CD4-positive, alpha-beta memory T cell (primary cell): Measurements from ENCODE around the gene HDAC4. TPM values are rescaled to one million over a fixed set of nuclear protein-coding genes. Genes with fewer than 3 reads are reported as not detected.

Experiments used
- CTCF ChIA-PET: fragments of 350-600 bp; sonication (Branson Sonifier 250); formaldehyde crosslinking; loops from one replicate; lab custom pipeline; 2021; ENCODE audit warnings: inconsistent platforms; ENCODE audit not compliant: partially characterized antibody; lab: Charles Lee
- POLR2A ChIA-PET: fragments of 350-600 bp; sonication (Branson Sonifier 250); formaldehyde crosslinking; loops from one replicate; lab custom pipeline; 2021; ENCODE audit not compliant: partially characterized antibody; lab: Charles Lee
- DNase-seq, 5 donors: peaks; one replicate each; pipeline versions ENCODE4 v3.0.0 to v3.0.0-alpha.2; 2020 to 2022; ENCODE audit warnings: mixed read lengths in 1 of 5
- H3K27ac ChIP-seq: one replicate; pipeline ENCODE4 v1.7.0; 2013; ENCODE audit warnings: low read depth, low read length
- H3K27me3 ChIP-seq: 2 replicates; pipeline ENCODE4 v1.7.0; 2013; ENCODE audit warnings: mild to moderate bottlenecking, low read length, moderate library complexity; ENCODE audit not compliant: insufficient read depth
- H3K36me3 ChIP-seq: 2 replicates; pipeline ENCODE4 v1.7.0; 2013; ENCODE audit warnings: mild to moderate bottlenecking, low read length, moderate library complexity; ENCODE audit not compliant: insufficient read depth
- H3K4me1 ChIP-seq: 2 replicates; pipeline ENCODE4 v1.7.0; 2013; ENCODE audit warnings: mild to moderate bottlenecking, low read length, moderate library complexity; ENCODE audit not compliant: insufficient read depth
- H3K4me3 ChIP-seq, 2 donors: one replicate each; pipeline ENCODE4 v1.7.0; 2013; ENCODE audit warnings: low read length in 2 of 2, mild to moderate bottlenecking in 1 of 2
- H3K9me3 ChIP-seq, 2 donors: one replicate each; pipeline ENCODE4 v1.7.0; 2013; ENCODE audit warnings: low read length in 2 of 2, control low read depth in 1 of 2; ENCODE audit not compliant: control insufficient read depth in 1 of 2
- H3K27ac Mint-ChIP-seq, 7 donors: one replicate each; pipeline ENCODE4 v1.8.0; 2020 to 2021; ENCODE audit warnings: mixed read lengths in 7 of 7, mild to moderate bottlenecking in 6 of 7, inconsistent platforms in 3 of 7, moderate library complexity in 3 of 7
- H3K27me3 Mint-ChIP-seq, 2 donors: one replicate each; pipeline ENCODE4 v1.8.0; 2020 to 2021; ENCODE audit warnings: mixed read lengths in 2 of 2
- H3K36me3 Mint-ChIP-seq, 2 donors: one replicate each; pipeline ENCODE4 v1.8.0; 2020 to 2021; ENCODE audit warnings: mixed read lengths in 2 of 2, inconsistent platforms in 1 of 2, mild to moderate bottlenecking in 1 of 2
- H3K4me1 Mint-ChIP-seq, 4 donors: one replicate each; pipeline ENCODE4 v1.8.0; 2020 to 2021; ENCODE audit warnings: mixed read lengths in 4 of 4, mild to moderate bottlenecking in 1 of 4
- H3K4me3 Mint-ChIP-seq, 8 donors: one replicate each; pipeline ENCODE4 v1.8.0; 2020 to 2021; ENCODE audit warnings: mixed read lengths in 8 of 8, mild to moderate bottlenecking in 7 of 8, moderate library complexity in 6 of 8, inconsistent platforms in 3 of 8
- H3K9me3 Mint-ChIP-seq, 8 donors: one replicate each; pipeline ENCODE4 v1.8.0; 2020 to 2021; ENCODE audit warnings: mixed read lengths in 8 of 8, mild to moderate bottlenecking in 5 of 8, inconsistent platforms in 3 of 8, moderate library complexity in 1 of 8
- intact Hi-C: fragments of 100-400 bp; cut with micrococcal nuclease; formaldehyde crosslinking; loops from one replicate; pipeline ENCODE4 v1.15.1; 2023
- polyA plus RNA-seq, 2 donors: library from polyadenylated mRNA; unstranded; fragments of 300-500 nt; fragmentation: Illumina TruSeq; gene quantifications; one replicate each; pipeline ENCODE4 v1.2.3, GENCODE V29; 2021
- total RNA-seq, 2 experiments: library from RNA; stranded (reverse); gene quantifications; one replicate each; pipeline ENCODE4 v1.2.3, GENCODE V29; 2021

HDAC4 gene
- total and polyA plus RNA-seq, 4 experiments from 2014 or later, result 1.4 to 59.7 (median 30.4) TPM

GRCh38 chr2:239269916-239270315, 130.9 kb downstream of the HDAC4 start:
- H3K4me1 Mint-ChIP-seq, result peaks cover 54 to 89% (median 74%) of the 10 kb centered on the region in 4 donors
- POLR2A ChIA-PET, result interaction anchor here (1.0 to 6.2 kb wide), 4 partner anchors 25 to 613 kb away, joined by 3 to 109 read pairs (median 8); partner anchors contain the start of gene HDAC4

GRCh38 chr2:239269173-239269885, 131.5 kb downstream of the HDAC4 start:
- H3K27me3 ChIP-seq, result no peaks in the 10 kb centered on the region

More at GRCh38 chr2:239269916-239270315, 130.9 kb downstream of the HDAC4 start:
- Histone ChIP-seq H3K27ac (no peak overlapping the region), H3K36me3 (no peaks in the 10 kb centered on the region), H3K27me3 (no peaks in the 10 kb centered on the region), H3K9me3 (no peaks in the 10 kb centered on the region), H3K4me1 (peaks cover 77% of the 10 kb centered on the region), H3K4me3 (no peak overlapping the region)
- H3K27ac Mint-ChIP-seq, result peak overlapping the region in 2 of 7 donors; percentile 0 to 95
- peaks cover 0 to 4% (median 0%) of the 10 kb centered on the region in 8 donors for H3K9me3 Mint-ChIP-seq
- peak overlapping the region in 1 of 8 donors; percentile 68 for H3K4me3 Mint-ChIP-seq
- H3K27me3 Mint-ChIP-seq, result no peaks in the 10 kb centered on the region
- peaks cover 3 to 11% of the 10 kb centered on the region in 2 donors for H3K36me3 Mint-ChIP-seq
- CTCF ChIA-PET, result interaction anchor here (0.9 to 11.6 kb wide), 6 partner anchors 26 to 874 kb away, joined by 3 to 196 read pairs (median 3); no protein-coding TSS in a partner anchor
- no peak for DNase-seq
- intact Hi-C loops, result loop anchor here (5.0 to 10.0 kb wide), 4 partner anchors 112 to 752 kb away; no protein-coding TSS in a partner anchor

GRCh38 chr2:239268549-239268948, 132.3 kb downstream of the HDAC4 start:
- Mint-ChIP-seq H3K27ac (peak overlapping the region; percentile 63 to 100 (median 95)), H3K27me3 (no peaks in the 10 kb centered on the region), H3K4me1 (peaks cover 47 to 89% (median 70%) of the 10 kb centered on the region in 4 donors), H3K9me3 (peaks cover 0 to 3% (median 0%) of the 10 kb centered on the region in 8 donors), H3K36me3 (peaks cover 3 to 11% of the 10 kb centered on the region in 2 donors), H3K4me3 (peak overlapping the region in 7 of 8 donors; percentile 55 to 98 (median 96))
- H3K4me3 ChIP-seq, result no peak overlapping the region
- intact Hi-C loops, result loop anchor here (5.0 to 10.0 kb wide), 4 partner anchors 114 to 754 kb away; no protein-coding TSS in a partner anchor
- POLR2A ChIA-PET, result interaction anchor here (0.9 to 6.2 kb wide), 9 partner anchors 7 to 130 kb away, joined by 3 to 109 read pairs (median 14); no protein-coding TSS in a partner anchor
- H3K27ac ChIP-seq, result no peak overlapping the region
- H3K4me1 ChIP-seq, result peaks cover 77% of the 10 kb centered on the region
- DNase-seq, result no peak
- H3K36me3 ChIP-seq, result no peaks in the 10 kb centered on the region
- H3K9me3 ChIP-seq, result no peaks in the 10 kb centered on the region
- CTCF ChIA-PET, result interaction anchor here (0.9 to 11.6 kb wide), 6 partner anchors 20 to 614 kb away, joined by 3 to 196 read pairs (median 16); partner anchors contain the start of gene HDAC4
- H3K27me3 ChIP-seq, result no peaks in the 10 kb centered on the region

More at GRCh38 chr2:239269173-239269885, 131.5 kb downstream of the HDAC4 start:
- Histone ChIP-seq H3K27ac (no peak overlapping the region), H3K4me1 (peaks cover 77% of the 10 kb centered on the region), H3K4me3 (no peak overlapping the region), H3K9me3 (no peaks in the 10 kb centered on the region), H3K36me3 (no peaks in the 10 kb centered on the region)
- POLR2A ChIA-PET, result interaction anchor here (1.0 to 6.2 kb wide), 7 partner anchors 19 to 614 kb away, joined by 3 to 109 read pairs (median 14); partner anchors contain the start of gene HDAC4
- Mint-ChIP-seq H3K4me3 (peak overlapping the region in 6 of 8 donors; percentile 6 to 98 (median 42)), H3K4me1 (peaks cover 52 to 89% (median 72%) of the 10 kb centered on the region in 4 donors), H3K27me3 (no peaks in the 10 kb centered on the region), H3K36me3 (peaks cover 3 to 11% of the 10 kb centered on the region in 2 donors), H3K27ac (peak overlapping the region; percentile 67 to 100 (median 95)), H3K9me3 (peaks cover 0 to 3% (median 0%) of the 10 kb centered on the region in 8 donors)
- intact Hi-C loops, result loop anchor here (5.0 to 10.0 kb wide), 4 partner anchors 113 to 753 kb away; no protein-coding TSS in a partner anchor
- DNase-seq, result no peak
- CTCF ChIA-PET, result interaction anchor here (0.9 to 11.6 kb wide), 6 partner anchors 27 to 874 kb away, joined by 3 to 196 read pairs (median 3); no protein-coding TSS in a partner anchor

DNA sequence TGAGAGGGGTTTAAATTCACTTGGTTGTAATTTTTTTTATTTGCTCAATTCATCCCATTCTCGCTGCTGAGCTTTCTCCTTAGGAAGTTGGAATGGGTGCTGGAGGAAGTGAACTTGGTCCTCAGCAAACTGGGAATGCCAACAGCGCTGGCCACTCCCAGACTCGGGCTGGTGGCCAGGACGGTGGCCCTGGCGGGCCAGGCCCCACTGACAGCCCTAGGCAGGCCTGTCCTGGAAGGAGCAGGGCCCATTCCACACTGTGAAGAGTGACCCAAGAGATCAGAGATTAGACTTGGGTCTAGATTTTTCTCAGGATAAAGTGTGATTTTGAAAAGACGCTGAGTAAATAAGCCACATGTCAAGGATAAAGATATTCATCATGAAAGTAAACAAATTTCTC, 132.7 kb downstream of the HDAC4 start:
- CTCF ChIA-PET, result interaction anchor here (0.6 to 11.6 kb wide), 39 partner anchors 8 to 754 kb away, joined by 3 to 196 read pairs (median 5); partner anchors contain the start of gene HDAC4
- peak overlapping the region; percentile 81 for H3K27ac ChIP-seq
- H3K27me3 ChIP-seq, result no peaks in the 10 kb centered on the region
- peak overlapping the region in 7 of 8 donors; percentile 55 to 98 (median 97) for H3K4me3 Mint-ChIP-seq
- no peaks in the 10 kb centered on the region for H3K36me3 ChIP-seq
- H3K4me3 ChIP-seq, result no peak overlapping the region
- H3K9me3 Mint-ChIP-seq, result peaks cover 0 to 3% (median 0%) of the 10 kb centered on the region in 8 donors
- peaks cover 3 to 11% of the 10 kb centered on the region in 2 donors for H3K36me3 Mint-ChIP-seq
- POLR2A ChIA-PET, result interaction anchor here (0.6 to 6.2 kb wide), 23 partner anchors 8 to 757 kb away, joined by 3 to 109 read pairs (median 7); partner anchors contain the start of genes HDAC4 and NDUFA10
- DNase-seq, result no peak
- intact Hi-C loops, result loop anchor here (5.0 to 10.0 kb wide), 4 partner anchors 114 to 754 kb away; no protein-coding TSS in a partner anchor
- peaks cover 46 to 88% (median 70%) of the 10 kb centered on the region in 4 donors for H3K4me1 Mint-ChIP-seq
- no peaks in the 10 kb centered on the region for H3K9me3 ChIP-seq
- no peaks in the 10 kb centered on the region for H3K27me3 Mint-ChIP-seq
- H3K27ac Mint-ChIP-seq, result peak overlapping the region; percentile 95 to 100 (median 98)
- peaks cover 76% of the 10 kb centered on the region for H3K4me1 ChIP-seq

- H3K4me1 ChIP-seq, result peaks cover 75% of the 10 kb centered on the region
- CTCF ChIA-PET, result interaction anchor here (0.5 to 11.6 kb wide), 45 partner anchors 9 to 755 kb away, joined by 3 to 196 read pairs (median 5); partner anchors contain the start of gene HDAC4
- no peaks in the 10 kb centered on the region for H3K36me3 ChIP-seq
- peaks cover 0 to 3% (median 0%) of the 10 kb centered on the region in 8 donors for H3K9me3 Mint-ChIP-seq
- POLR2A ChIA-PET, result interaction anchor here (0.6 to 6.2 kb wide), 27 partner anchors 8 to 758 kb away, joined by 3 to 109 read pairs (median 5); partner anchors contain the start of genes HDAC4 and NDUFA10
- peak overlapping the region; percentile 81 for H3K27ac ChIP-seq
- peaks cover 3 to 11% of the 10 kb centered on the region in 2 donors for H3K36me3 Mint-ChIP-seq
- no peaks in the 10 kb centered on the region for H3K27me3 Mint-ChIP-seq
- peak; percentile 93 to 96 (median 94) for DNase-seq
- intact Hi-C loops, result loop anchor here (1.0 to 10.0 kb wide), 10 partner anchors 8 to 755 kb away; partner anchors contain the start of gene HDAC4
- no peaks in the 10 kb centered on the region for H3K9me3 ChIP-seq
- H3K4me3 Mint-ChIP-seq, result peak overlapping the region; percentile 95 to 98 (median 97)
- H3K27me3 ChIP-seq, result no peaks in the 10 kb centered on the region
- peak overlapping the region; percentile 95 to 100 (median 98) for H3K27ac Mint-ChIP-seq
- peaks cover 46 to 87% (median 68%) of the 10 kb centered on the region in 4 donors for H3K4me1 Mint-ChIP-seq
- peak overlapping the region; percentile 64 to 79 for H3K4me3 ChIP-seq
Measured at GRCh38 chr2:239267288-239267951, 133.4 kb downstream of the HDAC4 start.

- Mint-ChIP-seq H3K27me3 (no peaks in the 10 kb centered on the region), H3K36me3 (peaks cover 3 to 11% of the 10 kb centered on the region in 2 donors), H3K4me3 (peak overlapping the region; percentile 95 to 98 (median 97)), H3K27ac (peak overlapping the region; percentile 95 to 100 (median 98)), H3K4me1 (peaks cover 49 to 91% (median 69%) of the 10 kb centered on the region in 4 donors), H3K9me3 (peaks cover 0 to 3% (median 0%) of the 10 kb centered on the region in 8 donors)
- CTCF ChIA-PET, result interaction anchor here (0.5 to 11.6 kb wide), 39 partner anchors 8 to 755 kb away, joined by 3 to 196 read pairs (median 5); partner anchors contain the start of gene HDAC4
- no peaks in the 10 kb centered on the region for H3K27me3 ChIP-seq
- intact Hi-C loops, result loop anchor here (1.0 to 10.0 kb wide), 10 partner anchors 8 to 755 kb away; partner anchors contain the start of gene HDAC4
- H3K4me3 ChIP-seq, result peak overlapping the region; percentile 64 to 79
- no peak for DNase-seq
- no peaks in the 10 kb centered on the region for H3K36me3 ChIP-seq
- POLR2A ChIA-PET, result interaction anchor here (0.7 to 6.2 kb wide), 26 partner anchors 9 to 616 kb away, joined by 3 to 109 read pairs (median 6); partner anchors contain the start of gene HDAC4
- peaks cover 81% of the 10 kb centered on the region for H3K4me1 ChIP-seq
- H3K27ac ChIP-seq, result peak overlapping the region; percentile 81
- H3K9me3 ChIP-seq, result no peaks in the 10 kb centered on the region
Measured at GRCh38 chr2:239266779-239267287, 134.0 kb downstream of the HDAC4 start.
